WTC11 (cell line): ENCODE data around the gene PRXL2A.

ENCODE experiments used
- ATF6 ChIP-seq: sonication (generic); formaldehyde crosslinking; IDR thresholded peaks from 2 replicates; pipeline ENCODE4 v1.8.1; 2023; ENCODE audit warnings: mild to moderate bottlenecking, missing genetic modification reagents
- CREM ChIP-seq: sonication (generic); formaldehyde crosslinking; IDR thresholded peaks from 2 replicates; pipeline ENCODE4 v1.8.1; 2022; ENCODE audit warnings: mild to moderate bottlenecking, missing genetic modification reagents, moderate library complexity
- CTCF ChIP-seq: fragments of 200-600 bp; IDR thresholded peaks from 2 replicates; pipeline ENCODE4 v1.8.0; 2022; ENCODE audit warnings: antibody characterized with exemption
- IRF1 ChIP-seq: sonication (generic); formaldehyde crosslinking; IDR thresholded peaks from 2 replicates; pipeline ENCODE4 v1.8.0; 2023; ENCODE audit warnings: missing genetic modification reagents
- PREB ChIP-seq: sonication (generic); formaldehyde crosslinking; IDR thresholded peaks from 2 replicates; pipeline ENCODE4 v1.8.1; 2022; ENCODE audit warnings: mild to moderate bottlenecking, missing genetic modification reagents, moderate library complexity, borderline replicate concordance
- USF2 ChIP-seq: sonication (generic); formaldehyde crosslinking; IDR thresholded peaks from 2 replicates; pipeline ENCODE4 v1.8.1; 2023; ENCODE audit warnings: mild to moderate bottlenecking, missing genetic modification reagents, moderate library complexity
- ZBTB43 ChIP-seq: sonication (generic); formaldehyde crosslinking; IDR thresholded peaks from 2 replicates; pipeline ENCODE4 v1.8.1; 2023; ENCODE audit warnings: mild to moderate bottlenecking, missing genetic modification reagents
- ZSCAN18 ChIP-seq: fragments of 250-450 bp; sonication (Bioruptor Pico); IDR thresholded peaks from 2 replicates; pipeline ENCODE4 v2.1.2; 2022; ENCODE audit warnings: mild to moderate bottlenecking, moderate library complexity

GRCh38 chr10:80476685-80477084 is 68.3 kb downstream of the PRXL2A start:
- TF ChIP-seq CTCF (no peak), CREM (CRISPR knock-in tag) (no peak), USF2 (CRISPR knock-in tag) (no peak), IRF1 (CRISPR knock-in tag) (no peak), ZBTB43 (no peak), ATF6 (CRISPR knock-in tag) (no peak), ZSCAN18 (CRISPR knock-in tag) (no peak), PREB (CRISPR knock-in tag) (no peak)
